CD4-positive, alpha-beta T cell treated with Interleukin-15 for 1 hour (primary cell): ENCODE measurements around the gene ZBTB5.
"Not testable (repeated sequence)": the region's sequence is repeated elsewhere in the genome, so short reads cannot be mapped to it uniquely, and the experiment has no call there.

Experiments
- DNase-seq: peaks from one replicate; pipeline ENCODE4 v3.0.0-alpha.2; 2020

The ZBTB5 gene, protein sequence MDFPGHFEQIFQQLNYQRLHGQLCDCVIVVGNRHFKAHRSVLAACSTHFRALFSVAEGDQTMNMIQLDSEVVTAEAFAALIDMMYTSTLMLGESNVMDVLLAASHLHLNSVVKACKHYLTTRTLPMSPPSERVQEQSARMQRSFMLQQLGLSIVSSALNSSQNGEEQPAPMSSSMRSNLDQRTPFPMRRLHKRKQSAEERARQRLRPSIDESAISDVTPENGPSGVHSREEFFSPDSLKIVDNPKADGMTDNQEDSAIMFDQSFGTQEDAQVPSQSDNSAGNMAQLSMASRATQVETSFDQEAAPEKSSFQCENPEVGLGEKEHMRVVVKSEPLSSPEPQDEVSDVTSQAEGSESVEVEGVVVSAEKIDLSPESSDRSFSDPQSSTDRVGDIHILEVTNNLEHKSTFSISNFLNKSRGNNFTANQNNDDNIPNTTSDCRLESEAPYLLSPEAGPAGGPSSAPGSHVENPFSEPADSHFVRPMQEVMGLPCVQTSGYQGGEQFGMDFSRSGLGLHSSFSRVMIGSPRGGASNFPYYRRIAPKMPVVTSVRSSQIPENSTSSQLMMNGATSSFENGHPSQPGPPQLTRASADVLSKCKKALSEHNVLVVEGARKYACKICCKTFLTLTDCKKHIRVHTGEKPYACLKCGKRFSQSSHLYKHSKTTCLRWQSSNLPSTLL

GRCh38 chr9:37465249-37466036 is at the start of gene ZBTB5:
TSS of gene ZBTB5 (minus strand) at chr9:37465450. CDS start at chr9:37442551, 22,899 bp downstream.
- DNase-seq = peak; percentile 99

- no peak for DNase-seq
Measured at GRCh38 chr9:37514999-37515398, 49.7 kb upstream of the ZBTB5 start.

DNA sequence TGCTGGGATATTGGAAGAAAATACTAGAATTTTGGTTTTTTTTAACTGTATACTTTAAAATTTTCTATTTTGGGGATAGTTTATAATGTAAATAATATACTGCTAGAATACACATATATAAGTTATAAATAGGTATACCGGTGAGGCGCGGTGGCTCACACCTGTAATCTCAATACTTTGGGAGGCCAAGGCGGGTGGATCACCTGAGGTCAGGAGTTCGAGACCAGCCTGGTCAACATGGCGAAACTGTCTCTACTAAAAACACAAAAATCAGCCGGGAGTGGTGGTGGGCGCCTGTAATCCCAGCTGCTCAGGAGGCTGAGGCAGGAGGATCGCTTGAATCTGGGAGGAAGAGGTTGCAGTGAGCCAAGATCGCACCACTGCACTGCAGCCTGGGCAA is 49.2 kb upstream of the ZBTB5 start:
- not testable (repeated sequence) for DNase-seq

DNA sequence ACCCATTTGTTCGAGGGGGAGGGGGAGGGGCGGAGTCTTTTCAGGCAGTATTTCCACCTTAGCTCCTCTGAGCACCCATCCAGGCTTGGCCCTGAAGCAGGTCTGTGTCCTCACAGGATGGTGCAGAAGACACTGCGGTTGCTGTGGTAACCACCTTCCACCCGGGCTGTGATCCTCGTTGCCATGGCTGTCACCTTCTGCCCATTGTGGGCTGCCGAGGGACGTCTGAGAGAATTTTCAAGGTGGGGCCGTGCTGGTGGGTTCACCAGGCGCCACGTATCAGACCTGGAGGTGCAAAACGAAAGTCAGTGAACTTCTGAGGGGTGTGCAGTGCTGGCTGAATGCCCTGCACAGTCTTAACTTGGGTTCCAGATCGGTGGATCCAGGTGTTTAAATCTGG is 47.2 kb upstream of the ZBTB5 start:
- peak; percentile 67 for DNase-seq

- no peak for DNase-seq
Measured at GRCh38 chr9:37511016-37512010, 46.1 kb upstream of the ZBTB5 start.

DNA sequence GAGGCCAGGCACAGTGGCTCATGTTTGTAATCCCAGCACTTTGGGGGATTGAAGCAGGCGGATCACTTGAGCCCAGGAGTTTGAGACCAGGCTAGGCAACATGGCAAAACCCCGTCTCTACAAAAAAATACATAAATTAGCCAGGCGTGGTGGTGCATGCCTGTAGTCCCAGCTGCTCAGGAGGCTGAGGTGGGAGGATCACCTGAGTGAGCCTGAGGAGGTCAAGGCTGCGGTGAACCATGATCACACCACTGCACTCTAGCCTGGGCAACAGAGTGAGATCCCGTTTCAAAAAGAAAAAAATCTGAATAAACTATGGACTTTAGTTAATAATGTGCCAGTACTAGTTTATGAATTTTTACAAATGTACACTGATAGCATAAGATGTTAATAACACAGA is 44.8 kb upstream of the ZBTB5 start:
- DNase-seq = not testable (repeated sequence)

DNA sequence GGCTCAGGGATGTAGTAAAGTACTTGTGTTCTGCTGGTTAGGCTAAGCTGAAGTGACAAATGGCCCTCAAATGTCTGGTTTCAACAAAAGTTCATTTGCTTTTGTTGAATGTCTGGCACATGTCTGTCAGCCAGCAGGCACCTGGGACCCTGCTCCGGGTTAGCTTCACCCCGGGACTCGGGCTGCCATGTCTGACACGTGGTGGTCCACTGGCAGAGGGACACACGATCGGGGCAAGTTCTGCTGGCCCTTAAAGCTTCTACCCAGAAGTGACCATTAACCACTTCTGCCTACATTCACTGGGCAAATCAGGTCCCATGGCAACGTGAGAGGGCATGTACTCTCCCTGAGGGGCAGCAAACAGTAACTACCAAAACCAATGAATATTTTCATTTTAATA is 44.3 kb upstream of the ZBTB5 start:
- no peak for DNase-seq

DNA sequence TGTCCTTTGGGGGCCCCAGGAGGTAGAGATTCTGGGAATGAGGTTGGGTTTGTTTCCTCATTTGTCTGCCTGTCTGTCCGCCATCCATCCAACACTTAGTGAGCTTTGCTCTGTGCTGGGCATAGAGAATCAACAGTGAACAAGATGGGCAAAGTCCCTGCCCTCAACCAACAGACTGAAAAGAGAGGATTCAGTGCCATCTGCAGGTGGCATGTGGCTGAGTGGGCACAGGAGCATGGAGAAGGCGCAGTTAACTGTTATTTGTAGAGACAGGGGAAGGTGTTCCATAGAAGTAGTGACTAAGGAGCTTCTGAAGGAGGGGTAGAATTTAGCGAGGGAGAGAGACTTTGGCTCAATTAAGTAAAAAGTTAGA is 43.6 kb upstream of the ZBTB5 start:
- DNase-seq = no peak

- DNase-seq = no peak
Measured at GRCh38 chr9:37508135-37508833, 43.0 kb upstream of the ZBTB5 start.

DNA sequence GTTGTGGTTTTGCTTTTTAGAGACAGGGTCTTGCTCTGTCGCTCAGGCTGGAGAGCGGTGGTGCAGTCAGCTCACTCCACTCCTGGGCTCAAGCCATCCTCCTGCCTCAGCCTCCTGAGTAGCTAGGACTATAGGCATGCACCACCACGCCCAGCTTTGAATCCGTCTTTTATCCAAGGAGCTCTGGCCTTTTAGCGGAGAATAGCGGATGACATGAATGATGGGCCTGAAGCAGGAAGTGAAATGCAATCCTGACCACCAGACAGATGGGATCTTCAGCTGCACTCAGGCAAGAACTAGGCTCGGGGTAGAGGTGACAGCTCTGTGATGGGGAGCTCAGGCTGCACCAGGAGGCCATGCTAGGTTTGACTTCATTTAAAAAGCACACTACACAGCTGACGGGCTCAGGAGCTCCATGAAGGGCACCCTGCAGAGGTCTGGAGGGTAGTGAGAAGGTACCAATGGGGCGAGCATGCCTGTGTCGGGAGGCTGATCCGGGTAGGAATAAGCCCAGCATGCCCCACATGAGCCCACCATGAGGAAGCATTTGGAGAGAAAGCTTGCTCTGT is 42.4 kb upstream of the ZBTB5 start:
- no peak for DNase-seq

GRCh38 chr9:37504605-37505004 is 39.4 kb upstream of the ZBTB5 start:
- no peak for DNase-seq

DNA sequence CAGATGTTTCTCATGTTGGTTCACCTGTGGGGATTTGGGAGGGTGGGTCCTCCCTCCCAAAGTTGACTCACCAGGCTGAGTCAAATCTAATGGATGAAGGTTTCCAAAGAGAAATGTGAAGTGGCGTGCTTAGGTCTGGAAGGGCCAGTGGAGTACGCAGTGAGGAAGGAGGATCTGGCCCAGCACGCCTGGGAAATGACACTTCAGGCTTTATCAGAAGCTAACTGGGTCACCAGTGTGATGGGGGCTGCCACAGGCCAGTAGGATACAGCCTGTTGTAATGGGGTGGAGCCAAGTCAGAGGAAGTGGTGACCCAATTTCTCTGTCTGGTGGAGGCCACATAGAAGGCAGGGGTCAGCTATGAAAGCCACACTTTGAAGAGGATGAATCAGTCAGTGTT is 38.5 kb upstream of the ZBTB5 start:
- peak; percentile 71 for DNase-seq

GRCh38 chr9:37501957-37502596 is 36.8 kb upstream of the ZBTB5 start:
- DNase-seq = no peak

- no peak for DNase-seq
Measured at GRCh38 chr9:37499297-37499696, 34.0 kb upstream of the ZBTB5 start.

GRCh38 chr9:37498457-37498856 is 33.2 kb upstream of the ZBTB5 start:
- DNase-seq = no peak

- no peak for DNase-seq
Measured at GRCh38 chr9:37497320-37497719, 32.1 kb upstream of the ZBTB5 start.

- no peak for DNase-seq
Measured at GRCh38 chr9:37496020-37496419, 30.8 kb upstream of the ZBTB5 start.

DNA sequence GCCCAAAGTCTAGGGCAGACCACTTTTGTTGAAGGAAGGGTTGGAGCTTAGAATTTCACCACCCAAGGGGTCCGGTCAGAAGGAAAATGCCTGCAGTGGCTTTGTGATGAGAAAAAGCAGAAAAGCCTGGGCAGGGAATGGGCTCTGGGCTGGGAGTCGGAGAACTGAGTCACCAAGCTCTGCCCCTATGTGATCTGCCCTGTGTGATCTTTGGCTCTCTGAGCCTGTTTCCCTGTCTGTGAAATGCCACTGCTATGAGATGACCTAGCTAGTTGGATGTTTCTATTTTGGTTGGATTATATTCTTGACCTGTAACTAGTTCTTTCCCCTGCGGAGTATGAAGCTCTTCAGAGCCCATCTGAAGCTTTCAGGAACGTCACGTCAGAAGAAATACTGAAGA is 30.3 kb upstream of the ZBTB5 start:
- no peak for DNase-seq

- no peak for DNase-seq
Measured at GRCh38 chr9:37491939-37492338, 26.7 kb upstream of the ZBTB5 start.

- no peak for DNase-seq
Measured at GRCh38 chr9:37486616-37487548, 21.6 kb upstream of the ZBTB5 start.
